Naive thymus-derived CD8-positive, alpha-beta T cell (primary cell): ENCODE data around the gene PPP2R5C. TPM values are rescaled to one million over a fixed set of nuclear protein-coding genes. Genes with fewer than 3 reads are reported as not detected.

Source experiments
- ATAC-seq, 2 donors: fragments of 150-1000 bp; cut with Tn5 transposase in 1 of 2; sonication (Bioruptor Pico), chemical (Tn5 transposase) in 1 of 2; 1 replicate in 1 of 2; 2 replicates in 1 of 2; pipeline ENCODE4 v1.10.0; 2021; ENCODE audit warnings: mild to moderate bottlenecking in 2 of 2, moderate library complexity in 2 of 2
- POLR2A ChIA-PET: fragments of 350-600 bp; sonication (Branson Sonifier 250); formaldehyde crosslinking; loops from one replicate; lab custom pipeline; 2021; ENCODE audit warnings: antibody characterized with exemption; lab: Charles Lee
- DNase-seq, 10 donors: peaks; one replicate each; pipeline versions ENCODE4 v3.0.0 to v3.0.0-alpha.2; 2020 to 2022
- H3K27ac Mint-ChIP-seq, 10 donors: one replicate each; pipeline ENCODE4 v1.8.0; 2020 to 2022; ENCODE audit warnings: mild to moderate bottlenecking in 10 of 10, mixed read lengths in 10 of 10, moderate library complexity in 4 of 10, inconsistent platforms in 1 of 10
- H3K27me3 Mint-ChIP-seq, 5 donors: one replicate each; pipeline ENCODE4 v1.8.0; 2021 to 2022; ENCODE audit warnings: mixed read lengths in 5 of 5
- H3K36me3 Mint-ChIP-seq, 3 donors: one replicate each; pipeline ENCODE4 v1.8.0; 2020 to 2022; ENCODE audit warnings: mixed read lengths in 3 of 3, mild to moderate bottlenecking in 2 of 3, inconsistent platforms in 1 of 3
- H3K4me1 Mint-ChIP-seq, 4 donors: one replicate each; pipeline ENCODE4 v1.8.0; 2021 to 2022; ENCODE audit warnings: mixed read lengths in 4 of 4
- H3K4me3 Mint-ChIP-seq, 10 donors: one replicate each; pipeline ENCODE4 v1.8.0; 2020 to 2022; ENCODE audit warnings: mild to moderate bottlenecking in 10 of 10, mixed read lengths in 10 of 10, moderate library complexity in 6 of 10, inconsistent platforms in 1 of 10
- H3K9me3 Mint-ChIP-seq, 9 donors: one replicate each; pipeline ENCODE4 v1.8.0; 2020 to 2022; ENCODE audit warnings: mixed read lengths in 9 of 9, mild to moderate bottlenecking in 3 of 9, inconsistent platforms in 1 of 9, moderate library complexity in 1 of 9
- polyA plus RNA-seq, 3 donors: library from polyadenylated mRNA; unstranded; fragments of 300-500 nt; fragmentation: Illumina TruSeq; gene quantifications; one replicate each; pipeline ENCODE4 v1.2.3, GENCODE V29; 2021
- total RNA-seq, 8 experiments: library from RNA in 2 of 8; stranded (reverse) in 2 of 8; gene quantifications; one replicate each; pipeline ENCODE4 v1.2.3 and lab custom pipeline; 2021 to 2026

Gene PPP2R5C
- total and polyA plus RNA-seq, 5 experiments from 2014 or later, result 143 to 418 (median 237) TPM

GRCh38 chr14:101918065-101918989, 156.8 kb downstream of the PPP2R5C start:
- DNase-seq (no peak), ATAC-seq (no peak)
- Mint-ChIP-seq H3K27me3 (no peaks in the 10 kb centered on the region), H3K4me3 (no peak overlapping the region), H3K27ac (peak overlapping the region in 4 of 10 donors; percentile 37 to 63 (median 56)), H3K36me3 (peaks cover 0 to 64% (median 6%) of the 10 kb centered on the region in 3 donors), H3K4me1 (peaks cover 0 to 8% (median 1%) of the 10 kb centered on the region in 4 donors), H3K9me3 (no peaks in the 10 kb centered on the region)
- POLR2A ChIA-PET, result no interaction called here

GRCh38 chr14:101920271-101920670, 158.8 kb downstream of the PPP2R5C start:
- Mint-ChIP-seq H3K4me1 (peaks cover 0 to 8% (median 1%) of the 10 kb centered on the region in 4 donors), H3K27ac (peak overlapping the region in 7 of 10 donors; percentile 41 to 86 (median 66)), H3K9me3 (no peaks in the 10 kb centered on the region), H3K36me3 (peaks cover 0 to 59% (median 6%) of the 10 kb centered on the region in 3 donors), H3K4me3 (no peak overlapping the region), H3K27me3 (no peaks in the 10 kb centered on the region)
- no peak for DNase-seq
- POLR2A ChIA-PET, result interaction anchor here (0.6 to 1.1 kb wide), 2 partner anchors 23 to 210 kb away, joined by 3 to 4 read pairs; no protein-coding TSS in a partner anchor
- ATAC-seq, result no peak

- ATAC-seq, result no peak
- H3K4me3 Mint-ChIP-seq, result no peak overlapping the region
- H3K36me3 Mint-ChIP-seq, result peaks cover 0 to 62% (median 6%) of the 10 kb centered on the region in 3 donors
Measured at GRCh38 chr14:101922866-101923265, 161.4 kb downstream of the PPP2R5C start.

GRCh38 chr14:101925152-101925551, 163.6 kb downstream of the PPP2R5C start:
- no peaks in the 10 kb centered on the region for H3K27me3 Mint-ChIP-seq
- POLR2A ChIA-PET, result no interaction called here
- H3K36me3 Mint-ChIP-seq, result peaks cover 0 to 66% (median 3%) of the 10 kb centered on the region in 3 donors
- ATAC-seq (no peak), DNase-seq (no peak)
- peak overlapping the region in 1 of 10 donors; percentile 77 for H3K27ac Mint-ChIP-seq
- no peaks in the 10 kb centered on the region for H3K9me3 Mint-ChIP-seq
- no peak overlapping the region for H3K4me3 Mint-ChIP-seq
- H3K4me1 Mint-ChIP-seq, result no peaks in the 10 kb centered on the region

More at GRCh38 chr14:101922866-101923265, 161.4 kb downstream of the PPP2R5C start:
- no peak for DNase-seq
- Mint-ChIP-seq H3K27ac (peak overlapping the region in 8 of 10 donors; percentile 0 to 79 (median 38)), H3K9me3 (no peaks in the 10 kb centered on the region), H3K4me1 (peaks cover 0 to 2% (median under 1%) of the 10 kb centered on the region in 4 donors), H3K27me3 (no peaks in the 10 kb centered on the region)
- POLR2A ChIA-PET, result no interaction called here

GRCh38 chr14:101926085-101926484, 164.6 kb downstream of the PPP2R5C start:
- peak overlapping the region in 3 of 10 donors; percentile 13 to 56 (median 52) for H3K27ac Mint-ChIP-seq
- no peaks in the 10 kb centered on the region for H3K4me1 Mint-ChIP-seq
- H3K36me3 Mint-ChIP-seq, result peaks cover 0 to 58% (median 0%) of the 10 kb centered on the region in 3 donors
- H3K27me3 Mint-ChIP-seq, result no peaks in the 10 kb centered on the region
- DNase-seq, result no peak
- POLR2A ChIA-PET, result no interaction called here
- no peak for ATAC-seq
- H3K9me3 Mint-ChIP-seq, result no peaks in the 10 kb centered on the region
- H3K4me3 Mint-ChIP-seq, result no peak overlapping the region

GRCh38 chr14:101926620-101927019, 165.1 kb downstream of the PPP2R5C start:
- ATAC-seq, result no peak
- H3K27me3 Mint-ChIP-seq, result no peaks in the 10 kb centered on the region
- peak overlapping the region in 3 of 10 donors; percentile 13 to 52 (median 25) for H3K27ac Mint-ChIP-seq
- DNase-seq, result no peak
- H3K4me1 Mint-ChIP-seq, result no peaks in the 10 kb centered on the region
- no peak overlapping the region for H3K4me3 Mint-ChIP-seq
- POLR2A ChIA-PET, result interaction anchor here (0.7 kb wide), 1 partner anchor 320 kb away, joined by 3 read pairs; no protein-coding TSS in a partner anchor
- H3K9me3 Mint-ChIP-seq, result no peaks in the 10 kb centered on the region
- peaks cover 0 to 53% (median 0%) of the 10 kb centered on the region in 3 donors for H3K36me3 Mint-ChIP-seq

- peaks cover 0 to 46% (median 0%) of the 10 kb centered on the region in 3 donors for H3K36me3 Mint-ChIP-seq
Measured at GRCh38 chr14:101927859-101928258, 166.3 kb downstream of the PPP2R5C start.

GRCh38 chr14:101928415-101928841, 166.9 kb downstream of the PPP2R5C start:
- Mint-ChIP-seq H3K27me3 (no peaks in the 10 kb centered on the region), H3K27ac (peak overlapping the region in 5 of 10 donors; percentile 36 to 86 (median 69)), H3K4me3 (peak overlapping the region in 1 of 10 donors; percentile 4), H3K4me1 (no peaks in the 10 kb centered on the region), H3K36me3 (peaks cover 0 to 42% (median 0%) of the 10 kb centered on the region in 3 donors), H3K9me3 (no peaks in the 10 kb centered on the region)
- POLR2A ChIA-PET, result no interaction called here
- DNase-seq (no peak), ATAC-seq (no peak)

More at GRCh38 chr14:101927859-101928258, 166.3 kb downstream of the PPP2R5C start:
- ATAC-seq (no peak), DNase-seq (no peak)
- Mint-ChIP-seq H3K27ac (peak overlapping the region in 3 of 10 donors; percentile 6 to 69 (median 36)), H3K4me3 (no peak overlapping the region), H3K4me1 (no peaks in the 10 kb centered on the region), H3K27me3 (no peaks in the 10 kb centered on the region), H3K9me3 (no peaks in the 10 kb centered on the region)
- POLR2A ChIA-PET, result no interaction called here

- Mint-ChIP-seq H3K27me3 (no peaks in the 10 kb centered on the region), H3K4me3 (no peak overlapping the region), H3K27ac (peak overlapping the region in 6 of 10 donors; percentile 17 to 86 (median 75)), H3K9me3 (no peaks in the 10 kb centered on the region), H3K4me1 (no peaks in the 10 kb centered on the region), H3K36me3 (peaks cover 0 to 37% (median 0%) of the 10 kb centered on the region in 3 donors)
- ATAC-seq (no peak), DNase-seq (no peak)
- POLR2A ChIA-PET, result no interaction called here
Measured at GRCh38 chr14:101929096-101929495, 167.6 kb downstream of the PPP2R5C start.

- Mint-ChIP-seq H3K27ac (peak overlapping the region in 6 of 10 donors; percentile 19 to 77 (median 47)), H3K4me3 (no peak overlapping the region), H3K4me1 (no peaks in the 10 kb centered on the region), H3K36me3 (peaks cover 0 to 32% (median 0%) of the 10 kb centered on the region in 3 donors), H3K27me3 (no peaks in the 10 kb centered on the region), H3K9me3 (no peaks in the 10 kb centered on the region)
- DNase-seq (no peak), ATAC-seq (no peak)
- POLR2A ChIA-PET, result no interaction called here
Measured at GRCh38 chr14:101929946-101930345, 168.4 kb downstream of the PPP2R5C start.

GRCh38 chr14:101932673-101933072, 171.2 kb downstream of the PPP2R5C start:
- no peak overlapping the region for H3K4me3 Mint-ChIP-seq
- no peaks in the 10 kb centered on the region for H3K9me3 Mint-ChIP-seq
- POLR2A ChIA-PET, result no interaction called here
- peak overlapping the region in 4 of 10 donors; percentile 14 to 67 (median 46) for H3K27ac Mint-ChIP-seq
- peaks cover 0 to 14% (median 0%) of the 10 kb centered on the region in 3 donors for H3K36me3 Mint-ChIP-seq
- no peaks in the 10 kb centered on the region for H3K27me3 Mint-ChIP-seq
- DNase-seq (no peak), ATAC-seq (no peak)
- no peaks in the 10 kb centered on the region for H3K4me1 Mint-ChIP-seq

GRCh38 chr14:101933209-101933608, 171.7 kb downstream of the PPP2R5C start:
- no peak for ATAC-seq
- POLR2A ChIA-PET, result interaction anchor here (0.8 kb wide), 1 partner anchor 15 kb away, joined by 4 read pairs; no protein-coding TSS in a partner anchor
- H3K27ac Mint-ChIP-seq, result peak overlapping the region in 2 of 10 donors; percentile 14 to 67

More at GRCh38 chr14:101933209-101933608, 171.7 kb downstream of the PPP2R5C start:
- Mint-ChIP-seq H3K9me3 (no peaks in the 10 kb centered on the region), H3K36me3 (peaks cover 0 to 12% (median 0%) of the 10 kb centered on the region in 3 donors), H3K4me1 (no peaks in the 10 kb centered on the region), H3K4me3 (no peak overlapping the region), H3K27me3 (no peaks in the 10 kb centered on the region)
- no peak for DNase-seq
